ENCODE data around the gene SFMBT2.

DNA sequence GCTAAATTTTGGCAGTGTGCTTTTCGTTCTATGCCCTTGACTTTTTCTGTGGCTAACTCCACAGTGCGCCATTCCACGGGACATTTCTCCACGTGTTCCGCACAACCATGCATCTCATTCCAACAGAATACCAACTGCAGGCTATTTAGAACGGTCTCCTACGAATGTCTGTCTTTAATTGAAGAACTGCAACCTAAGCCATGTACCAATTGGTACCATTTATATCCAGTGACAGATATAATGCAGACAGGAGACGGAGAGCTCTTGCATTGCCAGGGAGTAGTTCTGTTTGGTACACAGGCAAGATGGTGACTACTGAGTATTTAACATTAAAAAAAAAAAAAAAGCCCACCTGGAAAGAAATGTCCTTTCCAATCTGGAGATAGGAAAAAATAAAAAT lies 9.1 kb downstream of the SFMBT2 start:
- TF ChIP-seq, protein P1, sequence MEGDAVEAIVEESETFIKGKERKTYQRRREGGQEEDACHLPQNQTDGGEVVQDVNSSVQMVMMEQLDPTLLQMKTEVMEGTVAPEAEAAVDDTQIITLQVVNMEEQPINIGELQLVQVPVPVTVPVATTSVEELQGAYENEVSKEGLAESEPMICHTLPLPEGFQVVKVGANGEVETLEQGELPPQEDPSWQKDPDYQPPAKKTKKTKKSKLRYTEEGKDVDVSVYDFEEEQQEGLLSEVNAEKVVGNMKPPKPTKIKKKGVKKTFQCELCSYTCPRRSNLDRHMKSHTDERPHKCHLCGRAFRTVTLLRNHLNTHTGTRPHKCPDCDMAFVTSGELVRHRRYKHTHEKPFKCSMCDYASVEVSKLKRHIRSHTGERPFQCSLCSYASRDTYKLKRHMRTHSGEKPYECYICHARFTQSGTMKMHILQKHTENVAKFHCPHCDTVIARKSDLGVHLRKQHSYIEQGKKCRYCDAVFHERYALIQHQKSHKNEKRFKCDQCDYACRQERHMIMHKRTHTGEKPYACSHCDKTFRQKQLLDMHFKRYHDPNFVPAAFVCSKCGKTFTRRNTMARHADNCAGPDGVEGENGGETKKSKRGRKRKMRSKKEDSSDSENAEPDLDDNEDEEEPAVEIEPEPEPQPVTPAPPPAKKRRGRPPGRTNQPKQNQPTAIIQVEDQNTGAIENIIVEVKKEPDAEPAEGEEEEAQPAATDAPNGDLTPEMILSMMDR (IDR thresholded peaks at IDR 0.05), result no peak
- no peak for TF ChIP-seq ZFX (IDR thresholded peaks at IDR 0.05; ENCODE audit: borderline replicate concordance)
